Measurements from ENCODE around the gene IL4I1.

The IL4I1 gene

GRCh38 chr19:49894011-49894664, 2.5 kb downstream of the IL4I1 start:
- FAIRE-seq, result no peak

- FAIRE-seq, result no peak
Measured at GRCh38 chr19:49892716-49893115, 4.0 kb downstream of the IL4I1 start.

- no peak for FAIRE-seq
Measured at GRCh38 chr19:49891393-49891792, 5.3 kb downstream of the IL4I1 start.

- no peak for FAIRE-seq
Measured at GRCh38 chr19:49890349-49891311, 6.1 kb downstream of the IL4I1 start.

- FAIRE-seq, result no peak
Measured at GRCh38 chr19:49889687-49890348, 6.9 kb downstream of the IL4I1 start.

- FAIRE-seq, result no peak
Measured at GRCh38 chr19:49889038-49889686, 7.5 kb downstream of the IL4I1 start.

GRCh38 chr19:49888510-49888824, 8.2 kb downstream of the IL4I1 start:
- FAIRE-seq, result no peak

GRCh38 chr19:49887665-49888509, 8.8 kb downstream of the IL4I1 start:
- FAIRE-seq, result no peak

GRCh38 chr19:49887037-49887664, 9.5 kb downstream of the IL4I1 start:
- FAIRE-seq, result no peak

GRCh38 chr19:49884760-49885159, 11.9 kb downstream of the IL4I1 start:
- FAIRE-seq, result no peak

GRCh38 chr19:49884109-49884508, 12.6 kb downstream of the IL4I1 start:
- FAIRE-seq, result no peak

- no peak for FAIRE-seq
Measured at GRCh38 chr19:49883094-49883493, 13.6 kb downstream of the IL4I1 start.

GRCh38 chr19:49882643-49883042, 14.0 kb downstream of the IL4I1 start:
- FAIRE-seq, result no peak

GRCh38 chr19:49881672-49882394, 14.9 kb downstream of the IL4I1 start:
- no peak for FAIRE-seq

- no peak for FAIRE-seq
Measured at GRCh38 chr19:49881186-49881585, 15.5 kb downstream of the IL4I1 start.

- FAIRE-seq, result no peak
Measured at GRCh38 chr19:49880162-49880869, 16.4 kb downstream of the IL4I1 start.

- FAIRE-seq, result no peak
Measured at GRCh38 chr19:49879243-49879963, 17.3 kb downstream of the IL4I1 start.

- FAIRE-seq, result no peak
Measured at GRCh38 chr19:49878744-49879070, 18.0 kb downstream of the IL4I1 start.

GRCh38 chr19:49877879-49878743, 18.6 kb downstream of the IL4I1 start:
- FAIRE-seq, result no peak

Data from TTC549 (cell line).